ENCODE data around the gene HIC2. TPM values are rescaled to one million over a fixed set of nuclear protein-coding genes. Genes with fewer than 3 reads are reported as not detected.
"Not testable (repeated sequence)": the region's sequence is repeated elsewhere in the genome, so short reads cannot be mapped to it uniquely, and the experiment has no call there.

The HIC2 gene
- total and polyA plus RNA-seq, 10 of the 15 experiments (the other 5 are each of a cell fraction or from before 2014, with no cell fraction given): 0.11 to 5.0 (median 1.4) TPM

- H2AFZ ChIP-seq (ENCODE audit: control insufficient read depth, low read depth, low read length); H3K27ac ChIP-seq (ENCODE audit: control insufficient read depth, insufficient read depth); H3K9me3 ChIP-seq (replicated peaks; ENCODE audit: control insufficient read depth, insufficient read depth, low read length); RAD21 ChIA-PET (ENCODE audit: unreplicated experiment); H3K27me3 ChIP-seq (replicated peaks in 1 of 2; ENCODE audit: control insufficient read depth in 2 of 2, insufficient read depth in 2 of 2, low read length in 1 of 2); CTCF ChIA-PET; FAIRE-seq; H3K79me2 ChIP-seq (ENCODE audit: control insufficient read depth, insufficient read depth, low read length); ATAC-seq; H3K4me2 ChIP-seq (ENCODE audit: control insufficient read depth, insufficient read depth); in situ Hi-C loops (cut with MboI); SMC1A ChIA-PET (ENCODE audit: uncharacterized antibody, unreplicated experiment); DNase-seq (ENCODE audit: low read depth, low spot score); H3K4me3 ChIP-seq; H3K9ac ChIP-seq (ENCODE audit: control insufficient read depth, insufficient read depth, low read length); H3K4me1 ChIP-seq (ENCODE audit: control insufficient read depth, insufficient read depth, low read length); intact Hi-C loops (cut with micrococcal nuclease; ENCODE audit: unreplicated experiment); H4K20me1 ChIP-seq (ENCODE audit: control insufficient read depth, insufficient read depth); BruUV-seq (replicated peaks); POLR2A ChIA-PET; H3K36me3 ChIP-seq (ENCODE audit: control insufficient read depth in 2 of 2, insufficient read depth in 2 of 2, low read length in 1 of 2): not testable (repeated sequence)
- WGBS (ENCODE audit: insufficient coverage, insufficient replicate concordance, low lambda C conversion rate, missing lambda C conversion rate): no CpG with 5 or more reads among the region's 8 CpGs
These were observed 75.1 kb downstream of the HIC2 start for GRCh38 chr22:21492271-21492670.

GRCh38 chr22:21493789-21494782, 76.9 kb downstream of the HIC2 start:
- H3K27ac ChIP-seq (ENCODE audit: control insufficient read depth, insufficient read depth); H3K79me2 ChIP-seq (ENCODE audit: control insufficient read depth, insufficient read depth, low read length); BruUV-seq (replicated peaks); H3K9me3 ChIP-seq (replicated peaks; ENCODE audit: control insufficient read depth, insufficient read depth, low read length); H3K4me2 ChIP-seq (ENCODE audit: control insufficient read depth, insufficient read depth); SMC1A ChIA-PET (ENCODE audit: uncharacterized antibody, unreplicated experiment); H3K4me3 ChIP-seq; H4K20me1 ChIP-seq (ENCODE audit: control insufficient read depth, insufficient read depth); RAD21 ChIA-PET (ENCODE audit: unreplicated experiment); POLR2A ChIA-PET; H3K9ac ChIP-seq (ENCODE audit: control insufficient read depth, insufficient read depth, low read length); intact Hi-C loops (cut with micrococcal nuclease; ENCODE audit: unreplicated experiment); in situ Hi-C loops (cut with MboI); H3K4me1 ChIP-seq (ENCODE audit: control insufficient read depth, insufficient read depth, low read length); ATAC-seq; H3K27me3 ChIP-seq (replicated peaks in 1 of 2; ENCODE audit: control insufficient read depth in 2 of 2, insufficient read depth in 2 of 2, low read length in 1 of 2); H3K36me3 ChIP-seq (ENCODE audit: control insufficient read depth in 2 of 2, insufficient read depth in 2 of 2, low read length in 1 of 2); DNase-seq (ENCODE audit: low read depth, low spot score); H2AFZ ChIP-seq (ENCODE audit: control insufficient read depth, low read depth, low read length); CTCF ChIA-PET; FAIRE-seq: not testable (repeated sequence)
- WGBS (ENCODE audit: insufficient coverage, insufficient replicate concordance, low lambda C conversion rate, missing lambda C conversion rate): no CpG with 5 or more reads among the region's 23 CpGs

GRCh38 chr22:21497984-21498383, 80.8 kb downstream of the HIC2 start:
- intact Hi-C loops (cut with micrococcal nuclease; ENCODE audit: unreplicated experiment); H4K20me1 ChIP-seq (ENCODE audit: control insufficient read depth, insufficient read depth); ATAC-seq; RAD21 ChIA-PET (ENCODE audit: unreplicated experiment); POLR2A ChIA-PET; H3K4me3 ChIP-seq; H3K9me3 ChIP-seq (replicated peaks; ENCODE audit: control insufficient read depth, insufficient read depth, low read length); H3K4me1 ChIP-seq (ENCODE audit: control insufficient read depth, insufficient read depth, low read length); BruUV-seq (replicated peaks); H3K27me3 ChIP-seq (replicated peaks in 1 of 2; ENCODE audit: control insufficient read depth in 2 of 2, insufficient read depth in 2 of 2, low read length in 1 of 2); H3K4me2 ChIP-seq (ENCODE audit: control insufficient read depth, insufficient read depth); H3K27ac ChIP-seq (ENCODE audit: control insufficient read depth, insufficient read depth); FAIRE-seq; in situ Hi-C loops (cut with MboI); SMC1A ChIA-PET (ENCODE audit: uncharacterized antibody, unreplicated experiment); DNase-seq (ENCODE audit: low read depth, low spot score); H3K36me3 ChIP-seq (ENCODE audit: control insufficient read depth in 2 of 2, insufficient read depth in 2 of 2, low read length in 1 of 2); CTCF ChIA-PET; H3K79me2 ChIP-seq (ENCODE audit: control insufficient read depth, insufficient read depth, low read length); H3K9ac ChIP-seq (ENCODE audit: control insufficient read depth, insufficient read depth, low read length); H2AFZ ChIP-seq (ENCODE audit: control insufficient read depth, low read depth, low read length): not testable (repeated sequence)
- WGBS (ENCODE audit: insufficient coverage, insufficient replicate concordance, low lambda C conversion rate, missing lambda C conversion rate): no CpG with 5 or more reads among the region's 4 CpGs

GRCh38 chr22:21498489-21498888, 81.3 kb downstream of the HIC2 start:
- H3K4me1 ChIP-seq (ENCODE audit: control insufficient read depth, insufficient read depth, low read length); H3K27ac ChIP-seq (ENCODE audit: control insufficient read depth, insufficient read depth); BruUV-seq (replicated peaks); RAD21 ChIA-PET (ENCODE audit: unreplicated experiment); in situ Hi-C loops (cut with MboI); SMC1A ChIA-PET (ENCODE audit: uncharacterized antibody, unreplicated experiment); H3K4me2 ChIP-seq (ENCODE audit: control insufficient read depth, insufficient read depth); H3K79me2 ChIP-seq (ENCODE audit: control insufficient read depth, insufficient read depth, low read length); H3K9ac ChIP-seq (ENCODE audit: control insufficient read depth, insufficient read depth, low read length); H3K4me3 ChIP-seq; H3K9me3 ChIP-seq (replicated peaks; ENCODE audit: control insufficient read depth, insufficient read depth, low read length); H2AFZ ChIP-seq (ENCODE audit: control insufficient read depth, low read depth, low read length); CTCF ChIA-PET; ATAC-seq; H3K36me3 ChIP-seq (ENCODE audit: control insufficient read depth in 2 of 2, insufficient read depth in 2 of 2, low read length in 1 of 2); DNase-seq (ENCODE audit: low read depth, low spot score); H3K27me3 ChIP-seq (replicated peaks in 1 of 2; ENCODE audit: control insufficient read depth in 2 of 2, insufficient read depth in 2 of 2, low read length in 1 of 2); intact Hi-C loops (cut with micrococcal nuclease; ENCODE audit: unreplicated experiment); H4K20me1 ChIP-seq (ENCODE audit: control insufficient read depth, insufficient read depth); POLR2A ChIA-PET; FAIRE-seq: not testable (repeated sequence)
- WGBS (ENCODE audit: insufficient coverage, insufficient replicate concordance, low lambda C conversion rate, missing lambda C conversion rate): no CpG with 5 or more reads among the region's 7 CpGs

Measured in GM12878 (cell line).